Inferior parietal cortex (tissue), 1 donor: ENCODE measurements around the gene KCNH6.
A peak's percentile ranks its signal among the peaks of the same experiment; 100 is the strongest.

Experiments used
- DNase-seq: peaks from one replicate; pipeline ENCODE4 v3.0.0-alpha.2; 2016; ENCODE audit errors: extremely low spot score

Gene KCNH6

GRCh38 chr17:63531022-63531965, 8.1 kb downstream of the KCNH6 start:
- no peak for DNase-seq

- DNase-seq: no peak
Measured at GRCh38 chr17:63533433-63534077, 10.4 kb downstream of the KCNH6 start.

- no peak for DNase-seq
Measured at GRCh38 chr17:63534078-63534570, 11.0 kb downstream of the KCNH6 start.

- no peak for DNase-seq
Measured at GRCh38 chr17:63534816-63535455, 11.8 kb downstream of the KCNH6 start.

- no peak for DNase-seq
Measured at GRCh38 chr17:63535640-63536039, 12.5 kb downstream of the KCNH6 start.

- DNase-seq: no peak
Measured at GRCh38 chr17:63537001-63537400, 13.8 kb downstream of the KCNH6 start.

GRCh38 chr17:63537991-63538692, 15.0 kb downstream of the KCNH6 start:
- no peak for DNase-seq

GRCh38 chr17:63538693-63539595, 15.8 kb downstream of the KCNH6 start:
- DNase-seq: no peak

- DNase-seq: no peak
Measured at GRCh38 chr17:63540590-63540989, 17.4 kb downstream of the KCNH6 start.

GRCh38 chr17:63542218-63542545, 19.0 kb downstream of the KCNH6 start:
- no peak for DNase-seq

GRCh38 chr17:63542942-63543821, 20.0 kb downstream of the KCNH6 start:
- no peak for DNase-seq

GRCh38 chr17:63543822-63544420, 20.8 kb downstream of the KCNH6 start:
- no peak for DNase-seq

- DNase-seq: no peak
Measured at GRCh38 chr17:63544467-63545301, 21.5 kb downstream of the KCNH6 start.

- DNase-seq: no peak
Measured at GRCh38 chr17:63546308-63547082, 23.3 kb downstream of the KCNH6 start.

GRCh38 chr17:63547083-63547523, 23.9 kb downstream of the KCNH6 start:
- no peak for DNase-seq

GRCh38 chr17:63549289-63549945, 26.3 kb downstream of the KCNH6 start:
- peak; percentile 15 for DNase-seq
